Activated CD8-positive, alpha-beta memory T cell treated with anti-CD3 and anti-CD28 coated beads, Interleukin-2, amount 50 U/mL, for 24 hours (primary cell): Measurements from ENCODE around the gene CELSR3.

Source experiments
- DNase-seq: peaks from one replicate; pipeline ENCODE4 v3.0.0-alpha.2; 2020; ENCODE audit errors: extremely low read depth

CELSR3 gene

GRCh38 chr3:48600711-48601621 lies 61.7 kb downstream of the CELSR3 start:
- DNase-seq = no peak

DNA sequence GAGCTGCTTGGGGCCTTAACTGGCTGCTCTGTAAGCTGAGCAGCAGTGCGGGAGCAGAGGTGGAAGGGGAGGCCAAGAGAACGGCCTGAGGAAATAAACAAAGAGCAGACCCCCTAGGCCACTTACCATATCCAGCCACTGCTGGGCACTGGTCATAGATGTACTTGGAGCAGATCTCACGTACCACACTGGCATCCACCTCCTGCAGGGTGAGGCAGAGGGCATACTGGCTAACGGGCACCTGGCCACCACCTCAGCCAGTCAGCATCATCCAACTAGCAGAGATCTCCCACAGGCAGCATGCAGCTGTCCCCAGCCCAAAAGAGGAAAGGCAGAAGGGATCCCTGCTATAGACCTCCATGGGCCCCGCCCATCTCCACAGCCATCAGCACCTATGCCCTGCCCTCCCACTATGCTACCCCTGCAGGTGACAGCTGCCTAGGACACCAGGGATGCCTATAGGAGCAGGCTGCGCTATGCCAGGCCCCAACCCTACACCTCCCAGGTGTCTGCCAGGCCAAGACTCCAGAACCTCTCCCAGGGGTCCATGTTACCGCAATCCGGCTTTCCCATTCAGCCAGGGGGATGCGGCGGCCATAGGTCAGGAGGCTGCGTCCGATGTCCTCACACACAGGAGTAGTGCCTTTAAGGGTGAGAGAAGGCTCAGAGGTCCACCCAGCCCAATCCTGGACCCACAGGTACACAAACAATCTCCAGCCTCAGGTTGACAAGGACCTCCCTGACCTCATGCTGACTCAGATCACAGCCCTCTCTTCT lies 63.0 kb downstream of the CELSR3 start:
- DNase-seq = no peak

DNA sequence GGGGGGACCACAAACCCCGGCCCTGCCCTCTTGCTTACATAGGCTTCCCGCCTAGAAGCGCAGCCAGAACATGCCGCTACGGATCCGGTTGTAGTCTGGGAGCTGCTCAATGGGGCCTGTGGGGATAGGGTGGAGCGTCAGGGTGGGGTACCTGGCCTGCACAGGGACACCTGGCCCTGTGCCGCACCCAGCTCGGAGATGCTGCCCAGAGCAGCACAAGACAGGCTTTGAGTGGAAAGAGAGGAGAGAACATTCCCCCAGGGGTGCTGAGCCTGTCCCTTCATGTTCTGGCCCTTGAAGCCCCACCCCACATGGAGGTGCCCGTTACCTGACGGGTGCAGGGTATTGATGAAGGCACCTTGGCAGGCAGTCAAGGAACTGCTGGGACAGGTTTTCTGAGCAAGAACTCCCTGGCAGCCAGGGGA lies 63.6 kb downstream of the CELSR3 start:
- no peak for DNase-seq

GRCh38 chr3:48598323-48599076 lies 64.2 kb downstream of the CELSR3 start:
- no peak for DNase-seq

DNA sequence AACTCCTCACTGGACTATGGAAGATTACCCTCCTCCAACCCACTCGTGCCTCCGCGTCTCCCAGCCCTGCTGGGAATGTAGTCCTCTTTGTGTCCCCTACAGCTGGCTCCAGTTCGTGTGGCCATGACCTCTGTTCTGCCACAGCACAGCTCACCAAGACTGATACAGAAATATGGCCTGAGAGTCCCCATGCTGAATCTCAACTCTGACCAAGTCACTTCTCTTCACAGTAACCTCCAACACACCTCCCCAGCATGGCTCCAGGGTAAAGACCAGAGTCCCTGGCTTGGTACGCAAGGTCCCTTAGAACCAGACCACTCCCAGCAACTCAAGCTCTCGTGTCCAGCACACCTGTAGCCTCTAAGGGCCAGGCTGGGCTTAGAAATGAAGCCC lies 65.3 kb downstream of the CELSR3 start:
- DNase-seq = no peak

DNA sequence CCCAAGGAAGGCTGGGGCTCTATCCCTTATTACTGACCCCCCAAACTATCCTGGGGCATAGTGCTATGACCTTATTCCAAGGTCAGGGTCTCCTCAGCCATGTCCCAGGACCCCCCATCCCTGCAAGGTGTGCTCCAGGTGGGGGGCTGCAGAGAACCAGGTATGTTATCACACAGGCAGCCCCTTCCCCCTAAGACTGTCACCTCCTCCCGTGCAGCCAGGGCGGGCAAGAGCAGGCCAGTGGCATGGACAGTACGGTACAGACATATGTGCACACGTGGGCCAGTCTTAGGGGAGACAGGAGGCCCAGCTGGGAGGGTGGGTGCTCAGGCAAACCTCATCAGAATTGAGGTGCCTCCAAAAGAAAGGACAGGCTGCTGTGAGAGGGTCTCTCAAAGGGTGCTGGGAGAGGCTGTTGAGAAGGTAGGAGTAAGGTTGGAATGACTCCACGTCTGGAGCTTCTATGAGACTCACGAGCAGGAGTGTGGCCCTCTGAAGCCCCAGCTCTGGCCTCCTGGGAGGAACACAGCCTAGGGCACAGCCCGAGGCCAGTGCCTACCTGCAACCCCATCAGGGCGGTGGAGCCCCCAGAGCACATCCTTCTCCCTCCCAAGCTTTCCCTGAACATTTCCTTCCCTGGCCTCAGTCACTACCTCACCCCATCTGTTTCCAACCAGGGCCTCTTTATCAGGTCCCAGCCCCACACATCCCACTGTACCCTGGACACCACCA lies 65.8 kb downstream of the CELSR3 start:
- DNase-seq = no peak

DNA sequence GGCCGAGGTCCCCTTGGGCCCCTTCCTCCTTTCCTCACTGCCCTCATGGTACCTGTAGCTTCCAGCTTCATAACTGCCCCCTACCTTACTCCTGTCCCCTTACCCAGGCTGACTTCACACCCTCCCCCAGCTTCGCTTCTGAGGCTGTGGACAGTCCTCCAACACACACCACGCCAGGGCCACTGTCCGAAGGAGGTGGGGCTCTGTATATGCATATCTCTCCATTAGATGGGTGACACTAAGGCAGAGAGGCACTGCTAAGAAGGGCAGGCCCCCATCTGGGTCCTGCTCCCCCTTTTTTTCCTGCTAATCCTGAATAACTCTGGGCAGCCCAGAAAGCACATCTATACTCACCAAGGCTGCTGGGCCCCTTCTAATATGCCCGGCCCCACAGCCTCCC lies 66.5 kb downstream of the CELSR3 start:
- no peak for DNase-seq

DNA sequence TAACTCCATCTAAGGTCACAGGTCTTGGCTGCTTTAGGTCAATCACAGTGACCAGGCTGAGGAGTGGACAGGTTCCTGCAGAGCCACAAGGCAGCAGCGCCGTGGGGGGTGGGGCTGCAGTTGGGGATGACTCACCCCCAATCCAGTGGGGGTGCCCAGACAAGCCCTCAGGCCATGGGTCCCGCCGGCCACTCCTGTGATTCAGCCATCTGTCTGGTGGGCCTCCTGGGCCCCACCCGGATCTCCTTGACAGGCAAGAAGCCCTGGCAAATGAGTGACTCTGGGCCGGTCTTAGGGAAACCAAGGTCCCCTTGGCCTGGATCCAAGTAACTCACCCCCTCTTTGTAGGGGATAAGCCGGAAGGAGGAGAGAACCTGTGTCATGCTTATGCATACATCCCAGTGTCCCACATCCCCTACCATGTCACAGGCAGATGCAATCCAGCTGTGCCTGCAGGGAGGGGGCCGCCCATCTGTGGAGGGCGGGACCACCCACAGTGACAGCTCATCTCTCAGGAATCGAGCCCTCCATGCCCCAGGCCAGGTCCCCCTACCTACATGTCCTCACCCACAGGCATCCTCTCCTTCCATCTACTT lies 67.1 kb downstream of the CELSR3 start:
- DNase-seq = no peak

GRCh38 chr3:48595075-48595525 lies 67.6 kb downstream of the CELSR3 start, which contains the start of gene COL7A1:
Gene COL7A1 (minus strand): TSS chr3:48595329. CDS start chr3:48595159, 170 bp downstream.
- no peak for DNase-seq

DNA sequence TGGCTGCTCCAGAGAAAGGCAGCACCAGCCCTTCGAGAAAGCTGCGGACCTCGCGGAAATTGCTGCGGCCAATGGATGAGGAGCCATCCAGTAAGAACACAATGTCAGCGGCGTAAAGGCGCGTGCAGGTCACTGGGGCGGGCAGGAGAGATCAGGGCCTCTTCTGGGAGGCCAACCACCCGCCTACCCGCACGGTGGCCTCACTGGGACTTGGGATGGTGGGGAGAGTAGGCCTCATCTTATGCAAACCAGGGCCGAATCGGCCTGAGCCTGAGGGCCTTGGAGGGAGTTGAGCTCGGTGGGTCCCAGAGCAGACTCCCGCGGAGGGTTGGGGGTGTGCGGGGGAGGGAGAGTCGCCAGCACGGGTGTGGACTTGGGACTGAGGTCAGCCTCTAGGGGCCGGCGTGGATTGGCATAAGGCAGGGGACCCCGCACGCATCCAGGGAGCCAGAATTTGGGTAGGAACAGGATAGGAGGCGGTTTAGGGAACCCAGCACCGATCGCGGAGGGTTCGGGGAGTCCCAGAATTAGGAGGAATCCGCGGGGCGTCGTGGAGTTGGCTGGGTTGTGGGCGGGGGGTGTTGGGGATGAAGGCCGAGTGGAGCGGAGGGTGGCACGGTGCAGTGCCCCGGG lies 68.2 kb downstream of the CELSR3 start:
- no peak for DNase-seq

DNA sequence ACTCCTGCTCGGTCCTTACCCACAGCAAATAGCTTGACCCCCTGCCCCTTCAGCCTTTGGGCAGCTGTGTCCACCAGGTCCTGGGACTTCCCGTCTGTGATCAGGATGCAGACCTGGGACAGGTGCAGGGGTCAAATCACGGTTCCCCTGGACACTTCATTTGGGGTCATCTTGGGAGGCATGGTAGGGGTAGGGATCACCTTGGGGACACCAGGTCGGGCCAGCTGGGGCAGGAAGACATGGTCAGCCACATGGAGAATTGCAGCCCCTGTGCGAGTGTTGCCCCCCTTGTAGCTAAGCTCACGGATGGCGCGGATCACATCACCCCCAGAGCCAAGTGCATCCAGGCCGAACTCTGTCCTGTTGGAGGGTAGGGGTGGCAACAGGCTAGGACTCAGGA lies 69.3 kb downstream of the CELSR3 start:
- no peak for DNase-seq

- DNase-seq = no peak
Measured at GRCh38 chr3:48592519-48593087, 70.1 kb downstream of the CELSR3 start.

- DNase-seq = no peak
Measured at GRCh38 chr3:48591886-48592518, 70.7 kb downstream of the CELSR3 start.

DNA sequence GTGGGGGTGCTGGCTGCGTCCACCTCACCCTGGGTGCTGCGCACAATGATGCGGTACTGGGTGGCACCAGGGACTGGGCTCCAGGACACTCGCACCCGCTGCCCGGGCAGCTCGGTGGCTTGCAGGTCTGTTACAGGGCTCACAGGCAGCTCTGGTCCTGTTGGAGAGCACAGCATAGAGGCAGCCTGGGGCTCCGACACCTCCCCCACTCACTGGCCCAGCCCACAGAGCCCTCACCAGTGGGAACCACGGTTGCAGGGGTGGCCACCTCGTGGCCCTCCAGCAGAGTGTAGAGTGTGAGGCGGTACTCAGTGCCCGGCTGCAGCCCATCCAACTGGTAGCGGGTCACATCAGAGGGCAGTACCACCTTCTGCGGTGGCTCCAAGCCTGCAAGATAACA lies 71.2 kb downstream of the CELSR3 start:
- no peak for DNase-seq

DNA sequence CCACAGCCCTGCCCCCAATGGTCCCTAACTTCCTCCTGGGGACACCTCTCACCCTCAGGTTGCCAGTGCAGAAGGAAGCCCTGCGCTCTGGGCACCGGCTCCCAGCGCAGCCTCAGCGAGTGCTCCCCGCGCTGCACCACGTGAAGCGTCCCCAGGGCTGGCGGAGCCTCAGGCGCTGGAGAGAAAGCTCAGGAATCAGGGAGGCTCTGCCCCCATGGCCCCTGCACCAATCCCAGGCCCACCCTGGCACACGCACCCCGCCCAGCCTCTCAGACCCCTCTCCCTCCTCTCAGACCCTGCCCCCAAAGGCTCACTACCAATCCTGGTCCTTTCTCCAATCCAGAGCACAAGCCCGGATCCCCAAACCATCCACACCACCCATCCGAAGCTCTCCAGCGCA lies 74.5 kb downstream of the CELSR3 start:
- no peak for DNase-seq

- DNase-seq = no peak
Measured at GRCh38 chr3:48587686-48588085, 75.0 kb downstream of the CELSR3 start.
